PC-9 (cell line): ENCODE measurements around the gene SPTB.

Experiments used
- CTCF ChIP-seq: fragments of 200-600 bp; sonication (generic); conservative IDR thresholded peaks from 2 replicates; pipeline ENCODE4 v1.6.1; 2017; ENCODE audit warnings: mixed run types, antibody characterized with exemption, mild to moderate bottlenecking, moderate library complexity
- EZH2 ChIP-seq: fragments of 200-600 bp; sonication (generic); IDR thresholded peaks from 2 replicates; pipeline ENCODE4 v1.8.0; 2017; ENCODE audit warnings: antibody characterized with exemption, low read depth

- TF ChIP-seq CTCF (no peak), EZH2 (no peak)
Measured at GRCh38 chr14:64721391-64721791, 158.3 kb downstream of the SPTB start.
